Stimulated activated memory B cell treated with anti-CD40 and anti-IgM and Interleukin-4, amounts not matched to agents 10 μg/mL and 1 μg/mL and 100 μg/mL, for 72 hours (primary cell): Measurements from ENCODE around the gene ATP5F1E.
A peak's percentile ranks its signal among the peaks of the same experiment; 100 is the strongest.
"Not testable (repeated sequence)": the region's sequence is repeated elsewhere in the genome, so short reads cannot be mapped to it uniquely, and the experiment has no call there.

ENCODE experiments used
- ATAC-seq: fragments of 150-1000 bp; cut with Tn5 transposase; 2 replicates; pipeline ENCODE4 v1.10.0; 2021
- H3K27ac Mint-ChIP-seq: one replicate; pipeline ENCODE4 v1.8.0; 2022; ENCODE audit warnings: mild to moderate bottlenecking, mixed read lengths
- H3K27me3 Mint-ChIP-seq: one replicate; pipeline ENCODE4 v1.8.0; 2022; ENCODE audit warnings: mixed read lengths
- H3K36me3 Mint-ChIP-seq: one replicate; pipeline ENCODE4 v1.8.0; 2022; ENCODE audit warnings: mixed read lengths
- H3K4me1 Mint-ChIP-seq: one replicate; pipeline ENCODE4 v1.8.0; 2022; ENCODE audit warnings: mixed read lengths
- H3K4me3 Mint-ChIP-seq: one replicate; pipeline ENCODE4 v1.8.0; 2022; ENCODE audit warnings: mild to moderate bottlenecking, moderate library complexity, mixed read lengths
- H3K9me3 Mint-ChIP-seq: one replicate; pipeline ENCODE4 v1.8.0; 2022; ENCODE audit warnings: mixed read lengths

The ATP5F1E gene

GRCh38 chr20:59017493-59018231, 14.5 kb downstream of the ATP5F1E start:
- Mint-ChIP-seq H3K9me3 (no peaks in the 10 kb centered on the region), H3K4me3 (no peak overlapping the region), H3K4me1 (peaks cover 50% of the 10 kb centered on the region), H3K27me3 (no peaks in the 10 kb centered on the region), H3K27ac (peak overlapping the region; percentile 90), H3K36me3 (peaks cover 24% of the 10 kb centered on the region)
- ATAC-seq, result peak; percentile 5

GRCh38 chr20:59016795-59017492, 15.2 kb downstream of the ATP5F1E start:
- Mint-ChIP-seq H3K4me3 (peak overlapping the region; percentile 2), H3K9me3 (no peaks in the 10 kb centered on the region), H3K27ac (peak overlapping the region; percentile 90), H3K27me3 (no peaks in the 10 kb centered on the region), H3K4me1 (peaks cover 48% of the 10 kb centered on the region), H3K36me3 (peaks cover 17% of the 10 kb centered on the region)
- peak; percentile 71 for ATAC-seq

- Mint-ChIP-seq H3K27ac (peak overlapping the region; percentile 90), H3K4me3 (peak overlapping the region; percentile 45), H3K4me1 (peaks cover 54% of the 10 kb centered on the region), H3K27me3 (no peaks in the 10 kb centered on the region), H3K36me3 (peaks cover 17% of the 10 kb centered on the region), H3K9me3 (no peaks in the 10 kb centered on the region)
- ATAC-seq, result no peak
These were observed 16.1 kb downstream of the ATP5F1E start for GRCh38 chr20:59015812-59016711.

GRCh38 chr20:59015411-59015810, 16.7 kb downstream of the ATP5F1E start:
- Mint-ChIP-seq H3K36me3 (peaks cover 17% of the 10 kb centered on the region), H3K4me3 (no peak overlapping the region), H3K9me3 (no peaks in the 10 kb centered on the region), H3K27ac (peak overlapping the region; percentile 90), H3K4me1 (peaks cover 57% of the 10 kb centered on the region), H3K27me3 (no peaks in the 10 kb centered on the region)
- ATAC-seq, result no peak

GRCh38 chr20:59014680-59015389, 17.3 kb downstream of the ATP5F1E start:
- no peak for ATAC-seq
- H3K27me3 Mint-ChIP-seq, result no peaks in the 10 kb centered on the region
- H3K36me3 Mint-ChIP-seq, result peaks cover 17% of the 10 kb centered on the region
- peak overlapping the region; percentile 60 for H3K27ac Mint-ChIP-seq
- H3K4me3 Mint-ChIP-seq, result no peak overlapping the region
- no peaks in the 10 kb centered on the region for H3K9me3 Mint-ChIP-seq
- peaks cover 63% of the 10 kb centered on the region for H3K4me1 Mint-ChIP-seq

GRCh38 chr20:59013959-59014608, 18.1 kb downstream of the ATP5F1E start:
- H3K4me1 Mint-ChIP-seq, result peaks cover 67% of the 10 kb centered on the region
- no peak overlapping the region for H3K4me3 Mint-ChIP-seq
- H3K9me3 Mint-ChIP-seq, result no peaks in the 10 kb centered on the region
- peaks cover 17% of the 10 kb centered on the region for H3K36me3 Mint-ChIP-seq
- peak overlapping the region; percentile 64 for H3K27ac Mint-ChIP-seq
- ATAC-seq, result no peak
- no peaks in the 10 kb centered on the region for H3K27me3 Mint-ChIP-seq

GRCh38 chr20:59013031-59013951, 18.8 kb downstream of the ATP5F1E start:
- H3K36me3 Mint-ChIP-seq, result peaks cover 13% of the 10 kb centered on the region
- no peak overlapping the region for H3K4me3 Mint-ChIP-seq
- no peak for ATAC-seq
- H3K9me3 Mint-ChIP-seq, result no peaks in the 10 kb centered on the region
- H3K27ac Mint-ChIP-seq, result peak overlapping the region; percentile 64
- peaks cover 71% of the 10 kb centered on the region for H3K4me1 Mint-ChIP-seq
- H3K27me3 Mint-ChIP-seq, result no peaks in the 10 kb centered on the region

GRCh38 chr20:59011874-59012157, 20.3 kb downstream of the ATP5F1E start:
- not testable (repeated sequence) for ATAC-seq, H3K9me3 Mint-ChIP-seq, H3K27ac Mint-ChIP-seq, H3K27me3 Mint-ChIP-seq, H3K4me3 Mint-ChIP-seq
- Mint-ChIP-seq H3K36me3 (peaks cover 12% of the 10 kb centered on the region), H3K4me1 (peaks cover 66% of the 10 kb centered on the region)

GRCh38 chr20:59010995-59011873, 20.9 kb downstream of the ATP5F1E start:
- H3K27me3 Mint-ChIP-seq, result no peaks in the 10 kb centered on the region
- H3K9me3 Mint-ChIP-seq, result no peaks in the 10 kb centered on the region
- peaks cover 13% of the 10 kb centered on the region for H3K36me3 Mint-ChIP-seq
- H3K4me1 Mint-ChIP-seq, result peaks cover 60% of the 10 kb centered on the region
- H3K4me3 Mint-ChIP-seq, result no peak overlapping the region
- no peak for ATAC-seq
- no peak overlapping the region for H3K27ac Mint-ChIP-seq

GRCh38 chr20:59010321-59010994, 21.7 kb downstream of the ATP5F1E start:
- Mint-ChIP-seq H3K9me3 (no peaks in the 10 kb centered on the region), H3K36me3 (peaks cover 21% of the 10 kb centered on the region), H3K27ac (peak overlapping the region; percentile 96), H3K4me1 (peaks cover 60% of the 10 kb centered on the region), H3K4me3 (no peak overlapping the region), H3K27me3 (no peaks in the 10 kb centered on the region)
- no peak for ATAC-seq

GRCh38 chr20:59008715-59009336, 23.3 kb downstream of the ATP5F1E start:
- ATAC-seq, result no peak
- Mint-ChIP-seq H3K4me1 (peaks cover 59% of the 10 kb centered on the region), H3K27me3 (no peaks in the 10 kb centered on the region), H3K36me3 (peaks cover 35% of the 10 kb centered on the region), H3K9me3 (no peaks in the 10 kb centered on the region), H3K4me3 (peak overlapping the region; percentile 87), H3K27ac (peak overlapping the region; percentile 96)
